Osteocyte (in vitro differentiated cells): ENCODE data around the gene RBM27. TPM values are rescaled to one million over a fixed set of nuclear protein-coding genes. Genes with fewer than 3 reads are reported as not detected.

Experiments used
- DNase-seq: peaks from one replicate; pipeline ENCODE4 v3.0.0; 2021; ENCODE audit warnings: mixed read lengths; ENCODE audit not compliant: unreplicated experiment; ENCODE audit errors: extremely low spot score
- H3K27ac Mint-ChIP-seq: one replicate; pipeline ENCODE4 v1.8.0; 2021; ENCODE audit warnings: mild to moderate bottlenecking, mixed read lengths; ENCODE audit not compliant: unreplicated experiment
- H3K27me3 Mint-ChIP-seq: one replicate; pipeline ENCODE4 v1.8.0; 2021; ENCODE audit warnings: mixed read lengths; ENCODE audit not compliant: unreplicated experiment
- H3K36me3 Mint-ChIP-seq: one replicate; pipeline ENCODE4 v1.8.0; 2021; ENCODE audit warnings: mixed read lengths; ENCODE audit not compliant: unreplicated experiment
- H3K4me1 Mint-ChIP-seq: one replicate; pipeline ENCODE4 v1.8.0; 2021; ENCODE audit warnings: mixed read lengths; ENCODE audit not compliant: unreplicated experiment
- H3K4me3 Mint-ChIP-seq: one replicate; pipeline ENCODE4 v1.8.0; 2021; ENCODE audit warnings: mild to moderate bottlenecking, moderate library complexity, mixed read lengths; ENCODE audit not compliant: unreplicated experiment
- H3K9me3 Mint-ChIP-seq: one replicate; pipeline ENCODE4 v1.8.0; 2021; ENCODE audit warnings: mixed read lengths; ENCODE audit not compliant: unreplicated experiment
- total RNA-seq: library from RNA; stranded (reverse); gene quantifications from 2 replicates; pipeline ENCODE4 v1.2.1, GENCODE V29; 2021
- TF ChIP-seq, protein P1 (sequence below): fragments of 200-600 bp; sonication (generic); IDR thresholded peaks from 2 replicates; pipeline ENCODE4 v1.5.0; 2021; ENCODE audit warnings: antibody characterized with exemption, mild to moderate bottlenecking, moderate library complexity

The RBM27 gene
- total RNA-seq, 1 donor from 2014 or later: 12.2 TPM

- H3K4me3 Mint-ChIP-seq: no peak overlapping the region
These were observed 15.8 kb downstream of the RBM27 start for GRCh38 chr5:146219243-146219642.

DNA sequence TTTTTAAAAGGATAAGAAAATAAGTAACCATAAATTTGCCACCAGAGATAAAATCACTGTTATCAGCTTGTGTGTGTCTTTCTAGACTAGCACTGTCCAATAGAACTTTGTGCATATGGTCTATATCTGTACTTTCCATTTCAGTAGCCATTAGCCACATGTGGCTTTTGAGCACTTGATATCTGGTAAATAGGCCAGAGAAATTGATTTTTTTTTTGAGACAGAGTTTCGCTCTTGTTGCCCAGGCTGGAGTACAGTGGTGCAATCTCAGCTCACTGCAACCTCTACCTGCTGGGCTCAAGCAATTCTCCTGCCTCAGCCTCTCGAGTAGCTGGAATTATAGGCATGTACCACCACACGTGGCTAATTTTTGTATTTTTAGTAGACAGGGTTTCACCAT is 17.8 kb downstream of the RBM27 start:
- Mint-ChIP-seq H3K9me3 (no peaks in the 10 kb centered on the region), H3K36me3 (peaks cover 25% of the 10 kb centered on the region), H3K27ac (no peak overlapping the region), H3K4me3 (no peak overlapping the region), H3K4me1 (no peaks in the 10 kb centered on the region), H3K27me3 (no peaks in the 10 kb centered on the region)
- TF ChIP-seq, protein P1, sequence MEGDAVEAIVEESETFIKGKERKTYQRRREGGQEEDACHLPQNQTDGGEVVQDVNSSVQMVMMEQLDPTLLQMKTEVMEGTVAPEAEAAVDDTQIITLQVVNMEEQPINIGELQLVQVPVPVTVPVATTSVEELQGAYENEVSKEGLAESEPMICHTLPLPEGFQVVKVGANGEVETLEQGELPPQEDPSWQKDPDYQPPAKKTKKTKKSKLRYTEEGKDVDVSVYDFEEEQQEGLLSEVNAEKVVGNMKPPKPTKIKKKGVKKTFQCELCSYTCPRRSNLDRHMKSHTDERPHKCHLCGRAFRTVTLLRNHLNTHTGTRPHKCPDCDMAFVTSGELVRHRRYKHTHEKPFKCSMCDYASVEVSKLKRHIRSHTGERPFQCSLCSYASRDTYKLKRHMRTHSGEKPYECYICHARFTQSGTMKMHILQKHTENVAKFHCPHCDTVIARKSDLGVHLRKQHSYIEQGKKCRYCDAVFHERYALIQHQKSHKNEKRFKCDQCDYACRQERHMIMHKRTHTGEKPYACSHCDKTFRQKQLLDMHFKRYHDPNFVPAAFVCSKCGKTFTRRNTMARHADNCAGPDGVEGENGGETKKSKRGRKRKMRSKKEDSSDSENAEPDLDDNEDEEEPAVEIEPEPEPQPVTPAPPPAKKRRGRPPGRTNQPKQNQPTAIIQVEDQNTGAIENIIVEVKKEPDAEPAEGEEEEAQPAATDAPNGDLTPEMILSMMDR: no peak
- DNase-seq: no peak

More at GRCh38 chr5:146219243-146219642, 15.8 kb downstream of the RBM27 start:
- H3K36me3 Mint-ChIP-seq: peaks cover 21% of the 10 kb centered on the region
- H3K27me3 Mint-ChIP-seq: no peaks in the 10 kb centered on the region
- H3K9me3 Mint-ChIP-seq: no peaks in the 10 kb centered on the region
- TF ChIP-seq, protein P1: no peak
- no peak for DNase-seq
- peaks cover 2% of the 10 kb centered on the region for H3K4me1 Mint-ChIP-seq
- peak overlapping the region; percentile 60 for H3K27ac Mint-ChIP-seq

- H3K4me3 Mint-ChIP-seq: no peak overlapping the region
- no peak for DNase-seq
- no peak overlapping the region for H3K27ac Mint-ChIP-seq
- H3K9me3 Mint-ChIP-seq: no peaks in the 10 kb centered on the region
- TF ChIP-seq, protein P1: no peak
- H3K36me3 Mint-ChIP-seq: peaks cover 25% of the 10 kb centered on the region
- H3K27me3 Mint-ChIP-seq: no peaks in the 10 kb centered on the region
- H3K4me1 Mint-ChIP-seq: no peaks in the 10 kb centered on the region
These were observed 18.6 kb downstream of the RBM27 start for GRCh38 chr5:146222005-146222404.

GRCh38 chr5:146223179-146223578 is 19.8 kb downstream of the RBM27 start:
- no peak for DNase-seq
- TF ChIP-seq, protein P1: no peak
- H3K9me3 Mint-ChIP-seq: no peaks in the 10 kb centered on the region

DNA sequence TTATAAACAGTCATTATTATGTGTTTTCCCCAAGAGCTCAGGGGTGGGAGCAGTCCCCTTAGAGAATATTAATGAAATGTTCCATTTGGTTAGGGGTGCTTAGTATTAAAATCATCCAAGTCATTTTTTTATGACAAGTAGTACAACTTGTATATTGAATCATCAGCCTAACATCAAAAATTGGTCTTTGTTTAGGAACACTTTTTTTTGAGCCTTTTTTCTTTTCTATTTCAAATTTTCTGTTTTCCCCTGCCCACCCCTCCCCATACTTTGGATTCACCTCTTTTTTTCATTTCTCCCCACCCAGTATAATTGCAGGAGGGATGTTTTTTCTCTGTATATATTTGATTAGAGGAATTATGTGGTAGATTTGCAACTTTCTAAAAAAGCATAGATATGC is 25.8 kb downstream of the RBM27 start:
- Mint-ChIP-seq H3K27me3 (no peaks in the 10 kb centered on the region), H3K36me3 (peaks cover 34% of the 10 kb centered on the region), H3K27ac (no peak overlapping the region), H3K4me1 (no peaks in the 10 kb centered on the region), H3K9me3 (no peaks in the 10 kb centered on the region), H3K4me3 (no peak overlapping the region)
- no peak for DNase-seq
- TF ChIP-seq, protein P1: no peak

More at GRCh38 chr5:146223179-146223578, 19.8 kb downstream of the RBM27 start:
- peaks cover 24% of the 10 kb centered on the region for H3K36me3 Mint-ChIP-seq
- no peaks in the 10 kb centered on the region for H3K27me3 Mint-ChIP-seq
- H3K4me1 Mint-ChIP-seq: no peaks in the 10 kb centered on the region
- H3K27ac Mint-ChIP-seq: no peak overlapping the region
- no peak overlapping the region for H3K4me3 Mint-ChIP-seq
